ENCODE data around the gene SHOC2. TPM values are rescaled to one million over a fixed set of nuclear protein-coding genes. Genes with fewer than 3 reads are reported as not detected.
A peak's percentile ranks its signal among the peaks of the same experiment; 100 is the strongest.

SHOC2 gene
- total RNA-seq, 1 experiment from 2014 or later = 29.9 TPM

DNA sequence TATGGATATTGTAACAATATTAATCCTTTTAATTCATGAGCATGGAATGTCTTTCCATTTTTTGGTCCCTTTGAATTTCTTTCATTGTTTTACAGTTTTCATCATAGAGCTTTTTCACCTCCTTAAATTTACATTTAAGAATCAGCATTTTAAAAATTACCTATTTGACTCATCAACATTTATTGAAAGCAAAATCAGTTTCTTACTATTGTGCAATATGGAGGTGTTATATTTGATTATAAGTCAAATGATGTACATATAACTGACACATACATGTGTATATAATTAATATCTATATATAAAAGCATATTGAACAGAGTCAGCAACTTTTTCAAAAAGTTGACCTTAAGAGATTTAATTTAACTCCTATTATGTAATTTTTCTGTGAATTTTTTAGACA, 52.2 kb downstream of the SHOC2 start:
- Mint-ChIP-seq H3K36me3 (ENCODE audit: insufficient read depth, unreplicated experiment) (peaks cover 5% of the 10 kb centered on the region), H3K27ac (ENCODE audit: unreplicated experiment) (no peak overlapping the region), H3K27me3 (ENCODE audit: unreplicated experiment) (no peaks in the 10 kb centered on the region), H3K4me1 (ENCODE audit: low read depth, unreplicated experiment) (peaks cover 9% of the 10 kb centered on the region), H3K4me3 (ENCODE audit: low read depth, unreplicated experiment) (no peak overlapping the region), H3K9me3 (ENCODE audit: low read depth, unreplicated experiment) (no peaks in the 10 kb centered on the region)
- CTCF ChIA-PET = no interaction called here
- DNase-seq = no peak
- intact Hi-C loops (cut with micrococcal nuclease; ENCODE audit: unreplicated experiment) = no loop called here
- BruUV-seq (replicated peaks) = no TSS peak
- TF ChIP-seq, protein P1, sequence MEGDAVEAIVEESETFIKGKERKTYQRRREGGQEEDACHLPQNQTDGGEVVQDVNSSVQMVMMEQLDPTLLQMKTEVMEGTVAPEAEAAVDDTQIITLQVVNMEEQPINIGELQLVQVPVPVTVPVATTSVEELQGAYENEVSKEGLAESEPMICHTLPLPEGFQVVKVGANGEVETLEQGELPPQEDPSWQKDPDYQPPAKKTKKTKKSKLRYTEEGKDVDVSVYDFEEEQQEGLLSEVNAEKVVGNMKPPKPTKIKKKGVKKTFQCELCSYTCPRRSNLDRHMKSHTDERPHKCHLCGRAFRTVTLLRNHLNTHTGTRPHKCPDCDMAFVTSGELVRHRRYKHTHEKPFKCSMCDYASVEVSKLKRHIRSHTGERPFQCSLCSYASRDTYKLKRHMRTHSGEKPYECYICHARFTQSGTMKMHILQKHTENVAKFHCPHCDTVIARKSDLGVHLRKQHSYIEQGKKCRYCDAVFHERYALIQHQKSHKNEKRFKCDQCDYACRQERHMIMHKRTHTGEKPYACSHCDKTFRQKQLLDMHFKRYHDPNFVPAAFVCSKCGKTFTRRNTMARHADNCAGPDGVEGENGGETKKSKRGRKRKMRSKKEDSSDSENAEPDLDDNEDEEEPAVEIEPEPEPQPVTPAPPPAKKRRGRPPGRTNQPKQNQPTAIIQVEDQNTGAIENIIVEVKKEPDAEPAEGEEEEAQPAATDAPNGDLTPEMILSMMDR (IDR thresholded peaks at IDR 0.05; ENCODE audit: unreplicated experiment) = no peak

DNA sequence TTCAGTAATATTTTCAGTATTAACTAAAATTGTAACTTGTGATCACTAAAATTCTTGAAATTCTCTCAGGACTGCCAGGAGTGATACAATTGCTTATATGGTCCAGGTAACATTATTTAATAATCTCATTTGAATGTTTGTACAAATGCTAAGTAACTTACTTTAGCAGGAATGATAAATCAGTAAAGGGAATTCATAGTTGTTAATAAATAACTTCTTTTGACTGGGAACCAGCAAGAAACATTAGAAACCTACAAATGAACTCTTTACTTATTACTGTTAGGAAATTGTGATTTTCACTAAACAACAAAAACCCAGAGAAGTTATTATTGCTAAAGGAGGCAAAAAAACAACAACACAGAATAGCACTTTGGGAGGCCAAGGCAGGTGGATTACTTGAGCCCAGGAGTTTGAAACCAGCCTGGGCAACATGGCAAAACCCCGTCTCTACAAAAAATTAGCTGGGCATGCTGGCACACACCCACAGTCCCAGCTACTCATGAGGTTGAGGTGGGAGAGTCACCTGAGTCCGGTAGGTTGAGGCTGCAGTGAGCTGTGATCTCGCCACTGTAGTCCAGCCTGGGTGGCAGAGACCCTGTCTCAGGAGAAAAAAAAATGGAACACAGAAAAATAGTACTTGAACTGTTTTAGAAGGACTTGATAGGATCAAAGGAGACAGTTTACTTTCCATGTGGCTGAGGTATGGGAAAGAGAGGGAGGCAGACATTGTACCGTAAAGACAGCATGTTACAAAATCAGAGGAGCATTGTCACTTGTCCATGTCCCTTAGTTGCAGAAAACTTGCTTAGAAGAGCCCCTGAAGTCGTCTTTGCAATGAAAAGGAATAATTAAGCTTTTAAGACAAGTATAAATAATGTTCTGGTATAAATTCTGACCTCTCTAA, 53.1 kb downstream of the SHOC2 start:
- Mint-ChIP-seq H3K4me1 (ENCODE audit: low read depth, unreplicated experiment) (peaks cover 9% of the 10 kb centered on the region), H3K4me3 (ENCODE audit: low read depth, unreplicated experiment) (peak overlapping the region; percentile 4), H3K27ac (ENCODE audit: unreplicated experiment) (no peak overlapping the region), H3K27me3 (ENCODE audit: unreplicated experiment) (no peaks in the 10 kb centered on the region), H3K9me3 (ENCODE audit: low read depth, unreplicated experiment) (no peaks in the 10 kb centered on the region), H3K36me3 (ENCODE audit: insufficient read depth, unreplicated experiment) (peaks cover 5% of the 10 kb centered on the region)
- TF ChIP-seq, protein P1 (IDR thresholded peaks at IDR 0.05; ENCODE audit: unreplicated experiment) = no peak
- DNase-seq = peak; percentile 10
- intact Hi-C loops (cut with micrococcal nuclease; ENCODE audit: unreplicated experiment) = no loop called here
- CTCF ChIA-PET = no interaction called here
- no TSS peak for BruUV-seq (replicated peaks)

DNA sequence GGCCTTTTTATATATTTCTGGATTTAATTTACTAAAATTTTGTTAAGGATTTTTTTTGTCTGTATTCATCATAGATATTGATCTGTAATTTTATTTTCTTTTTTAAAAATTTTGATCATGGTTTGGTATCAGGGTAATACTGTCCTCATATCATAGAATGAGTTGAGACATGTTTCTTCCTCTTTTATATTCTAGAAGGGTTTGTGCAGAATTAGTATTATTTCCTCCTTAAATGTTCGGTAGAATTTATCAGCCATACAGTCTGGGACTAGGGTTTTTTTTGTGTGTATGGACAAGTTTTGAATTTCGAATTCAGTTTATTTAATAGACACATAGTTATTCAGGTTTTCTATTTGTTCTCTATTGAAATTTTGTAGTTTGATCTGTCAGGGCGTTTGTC, 54.0 kb downstream of the SHOC2 start:
- Mint-ChIP-seq H3K4me1 (ENCODE audit: low read depth, unreplicated experiment) (peaks cover 9% of the 10 kb centered on the region), H3K4me3 (ENCODE audit: low read depth, unreplicated experiment) (no peak overlapping the region), H3K27ac (ENCODE audit: unreplicated experiment) (no peak overlapping the region)

GRCh38 chr10:110976577-110976976, 57.2 kb downstream of the SHOC2 start:
- DNase-seq = no peak
- no peak overlapping the region for H3K4me3 Mint-ChIP-seq (ENCODE audit: low read depth, unreplicated experiment)
- no TSS peak for BruUV-seq (replicated peaks)
- H3K27ac Mint-ChIP-seq (ENCODE audit: unreplicated experiment) = no peak overlapping the region
- CTCF ChIA-PET = no interaction called here
- TF ChIP-seq, protein P1 (IDR thresholded peaks at IDR 0.05; ENCODE audit: unreplicated experiment) = no peak
- no peaks in the 10 kb centered on the region for H3K27me3 Mint-ChIP-seq (ENCODE audit: unreplicated experiment)
- intact Hi-C loops (cut with micrococcal nuclease; ENCODE audit: unreplicated experiment) = no loop called here
- H3K4me1 Mint-ChIP-seq (ENCODE audit: low read depth, unreplicated experiment) = peaks cover 8% of the 10 kb centered on the region
- H3K9me3 Mint-ChIP-seq (ENCODE audit: low read depth, unreplicated experiment) = no peaks in the 10 kb centered on the region
- peaks cover 5% of the 10 kb centered on the region for H3K36me3 Mint-ChIP-seq (ENCODE audit: insufficient read depth, unreplicated experiment)

More for the DNA sequence above, 54.0 kb downstream of the SHOC2 start:
- intact Hi-C loops (cut with micrococcal nuclease; ENCODE audit: unreplicated experiment) = no loop called here
- peaks cover 5% of the 10 kb centered on the region for H3K36me3 Mint-ChIP-seq (ENCODE audit: insufficient read depth, unreplicated experiment)
- CTCF ChIA-PET = no interaction called here
- DNase-seq = no peak
- no TSS peak for BruUV-seq (replicated peaks)
- no peaks in the 10 kb centered on the region for H3K27me3 Mint-ChIP-seq (ENCODE audit: unreplicated experiment)
- H3K9me3 Mint-ChIP-seq (ENCODE audit: low read depth, unreplicated experiment) = no peaks in the 10 kb centered on the region
- TF ChIP-seq, protein P1 (IDR thresholded peaks at IDR 0.05; ENCODE audit: unreplicated experiment) = no peak

Data from Calu3 (cell line).